H1 (cell line): Measurements from ENCODE around the gene ANKUB1. TPM values are rescaled to one million over a fixed set of nuclear protein-coding genes. Genes with fewer than 3 reads are reported as not detected.

Experiments used
- EP300 ChIP-seq, 2 experiments: IDR thresholded peaks; 1 replicate in 1 of 2; 2 replicates in 1 of 2; pipeline ENCODE4 v1.6.1; 2011 to 2012; ENCODE audit warnings: low read depth in 2 of 2, low read length in 2 of 2, mild to moderate bottlenecking in 2 of 2, borderline replicate concordance in 1 of 2, inconsistent platforms in 1 of 2, moderate library complexity in 1 of 2
- FOSL1 ChIP-seq: IDR thresholded peaks from 2 replicates; pipeline ENCODE4 v1.6.1; 2011; ENCODE audit warnings: mild to moderate bottlenecking, low read depth, low read length, moderate library complexity; ENCODE audit not compliant: insufficient read depth
- HDAC2 ChIP-seq, 2 experiments: fragments of 300-600 bp in 1 of 2; sonication (generic) in 1 of 2; IDR thresholded peaks; 2 replicates each; pipeline ENCODE4 v1.6.1; 2011 to 2012; ENCODE audit warnings: low read depth in 2 of 2, low read length in 2 of 2, mild to moderate bottlenecking in 2 of 2, moderate library complexity in 2 of 2, borderline replicate concordance in 1 of 2, inconsistent platforms in 1 of 2
- JUN ChIP-seq: IDR thresholded peaks from 2 replicates; pipeline ENCODE4 v1.6.1; 2011; ENCODE audit warnings: low read depth, mild to moderate bottlenecking, improper control_type of control experiment, low read length
- RAD21 ChIP-seq, 2 experiments: IDR thresholded peaks in 1 of 2; conservative IDR thresholded peaks in 1 of 2; 2 replicates each; pipeline ENCODE4 v1.6.1; 2011; ENCODE audit warnings: low read depth in 2 of 2, low read length in 2 of 2, improper control_type of control experiment in 1 of 2, inconsistent platforms in 1 of 2, mild to moderate bottlenecking in 1 of 2, moderate library complexity in 1 of 2
- RFX5 ChIP-seq: IDR thresholded peaks from 2 replicates; pipeline ENCODE4 v1.6.1; 2011; ENCODE audit warnings: low read depth, low read length, improper control_type of control experiment, borderline replicate concordance
- SAP30 ChIP-seq: fragments of 300-600 bp; sonication (generic); IDR thresholded peaks from 2 replicates; pipeline ENCODE4 v1.7.1; 2012; ENCODE audit warnings: low read length, moderate library complexity, mild to moderate bottlenecking, inconsistent platforms; ENCODE audit not compliant: insufficient read depth, insufficient replicate concordance
- polyA plus RNA-seq, 7 experiments: library from polyadenylated mRNA; depleted of rRNA in 3 of 7; stranded (reverse) in 5 of 7; unstranded in 2 of 7; fragments of >200 nt in 5 of 7; fragments of 200-250 nt in 2 of 7; gene quantifications; 1 replicate in 5 of 7; 2 replicates in 1 of 7; 4 replicates in 1 of 7; pipeline versions ENCODE4 v1.2.1 to v1.2.3, GENCODE V29; 2011 to 2013; ENCODE audit warnings: missing spikeins in 2 of 7, mixed read lengths in 2 of 7
- total RNA-seq: library from RNA; stranded (reverse); fragmentation: NEBNext Ultra II Directional; extraction: Animal tissue kit (Norgen Biotek cat#: 25700); gene quantifications from 2 replicates; pipeline ENCODE4 v1.2.1, GENCODE V29; 2021

The ANKUB1 gene
- total and polyA plus RNA-seq, 2 of the 8 experiments (the other 6 are each of a cell fraction or from before 2014, with no cell fraction given), result not detected

- peak; percentile 19 to 94; a peak in 2 of 4 replicates for TF ChIP-seq HDAC2 (IDR thresholded peaks at IDR 0.05; ENCODE audit: borderline replicate concordance in 1 of 2, low read depth in 2 of 2, low read length in 2 of 2)
- TF ChIP-seq RAD21 (IDR thresholded peaks at IDR 0.05 in 1 of 2, conservative IDR thresholded peaks at IDR 0.05 in 1 of 2; ENCODE audit: low read depth in 2 of 2, low read length in 2 of 2), result peak; percentile 4 to 16; a peak in 1 of 4 replicates
- TF ChIP-seq RFX5, result no peak
- peak in 1 of 2 experiments; percentile 89; a peak in 1 of 3 replicates for TF ChIP-seq EP300 (IDR thresholded peaks at IDR 0.05; ENCODE audit: borderline replicate concordance in 1 of 2, low read depth in 2 of 2, low read length in 2 of 2)
- TF ChIP-seq SAP30, result no peak
- TF ChIP-seq FOSL1, result no peak
- TF ChIP-seq JUN, result peak; percentile 74; the same call in 1 of the 2 replicates
Observed at GRCh38 chr3:149752051-149752787, 40.1 kb downstream of the ANKUB1 start, which contains the start of gene COMMD2 (continued).
